Epidermal melanocyte (primary cell): ENCODE measurements around the gene FKBP1B.
"Not testable (repeated sequence)": the region's sequence is repeated elsewhere in the genome, so short reads cannot be mapped to it uniquely, and the experiment has no call there.

Source experiments
- DNase-seq: peaks from one replicate; pipeline ENCODE4 v3.0.0; 2011; ENCODE audit warnings: low spot score; ENCODE audit not compliant: insufficient read length

FKBP1B gene

GRCh38 chr2:24100732-24101131 lies 51.2 kb downstream of the FKBP1B start:
- not testable (repeated sequence) for DNase-seq

GRCh38 chr2:24101992-24102391 lies 52.5 kb downstream of the FKBP1B start:
- no peak for DNase-seq

GRCh38 chr2:24102677-24103076 lies 53.1 kb downstream of the FKBP1B start:
- DNase-seq: no peak

GRCh38 chr2:24104110-24104650 lies 54.6 kb downstream of the FKBP1B start:
- DNase-seq: no peak

GRCh38 chr2:24104906-24105305 lies 55.4 kb downstream of the FKBP1B start:
- DNase-seq: no peak

- DNase-seq: no peak
These were observed 56.3 kb downstream of the FKBP1B start for GRCh38 chr2:24105816-24106215.

- no peak for DNase-seq
These were observed 57.2 kb downstream of the FKBP1B start for GRCh38 chr2:24106786-24107185.

DNA sequence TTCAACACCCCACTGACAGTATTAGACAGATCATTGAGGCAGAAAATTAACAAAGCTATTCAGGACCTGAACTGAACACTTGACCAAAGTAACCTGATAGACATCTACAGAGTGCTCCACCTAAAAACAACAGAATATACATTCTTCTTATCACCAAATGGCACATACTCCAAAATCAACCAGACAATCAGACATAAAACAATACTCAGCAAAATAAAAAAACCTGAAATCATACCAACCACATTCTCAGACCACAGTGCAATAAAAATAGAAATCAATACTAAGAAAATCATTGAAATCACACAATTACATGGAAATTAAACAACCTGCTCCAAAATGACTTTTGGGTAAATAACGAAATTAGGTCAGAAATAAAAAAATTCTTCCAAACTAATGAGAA lies 57.8 kb downstream of the FKBP1B start:
- no peak for DNase-seq

GRCh38 chr2:24109431-24109830 lies 59.9 kb downstream of the FKBP1B start:
- not testable (repeated sequence) for DNase-seq

GRCh38 chr2:24110660-24111303 lies 61.2 kb downstream of the FKBP1B start:
- no peak for DNase-seq

- no peak for DNase-seq
These were observed 61.9 kb downstream of the FKBP1B start for GRCh38 chr2:24111407-24111901.
